ENCODE measurements around the gene CARMIL1.

DNA sequence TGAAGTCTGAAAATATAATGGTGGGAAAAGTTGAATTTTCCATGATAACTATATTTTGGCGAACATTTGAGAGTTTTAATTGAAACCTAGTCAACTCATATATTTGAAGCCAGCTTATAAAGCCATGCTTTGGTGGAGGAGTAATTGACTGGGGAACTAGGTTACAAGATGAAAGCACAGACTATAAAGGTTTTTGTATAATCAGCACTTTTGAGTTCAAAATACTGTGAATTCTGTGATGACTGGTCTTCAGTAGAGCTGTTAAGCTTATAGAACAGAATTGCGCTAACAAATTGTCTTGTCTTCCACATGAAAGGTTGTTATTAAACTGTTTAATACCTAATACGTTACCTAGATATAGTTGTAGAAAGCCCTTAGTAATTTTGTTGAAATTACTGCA is 213.8 kb downstream of the CARMIL1 start:
- TF ChIP-seq ZNF8 (CRISPR knock-in tag; IDR thresholded peaks at IDR 0.05) = no peak
- TF ChIP-seq CSDC2 (CRISPR knock-in tag; IDR thresholded peaks at IDR 0.05) = no peak
- TF ChIP-seq PATZ1 (CRISPR knock-in tag; IDR thresholded peaks at IDR 0.05; ENCODE audit: borderline replicate concordance) = no peak
- TF ChIP-seq, protein P1, sequence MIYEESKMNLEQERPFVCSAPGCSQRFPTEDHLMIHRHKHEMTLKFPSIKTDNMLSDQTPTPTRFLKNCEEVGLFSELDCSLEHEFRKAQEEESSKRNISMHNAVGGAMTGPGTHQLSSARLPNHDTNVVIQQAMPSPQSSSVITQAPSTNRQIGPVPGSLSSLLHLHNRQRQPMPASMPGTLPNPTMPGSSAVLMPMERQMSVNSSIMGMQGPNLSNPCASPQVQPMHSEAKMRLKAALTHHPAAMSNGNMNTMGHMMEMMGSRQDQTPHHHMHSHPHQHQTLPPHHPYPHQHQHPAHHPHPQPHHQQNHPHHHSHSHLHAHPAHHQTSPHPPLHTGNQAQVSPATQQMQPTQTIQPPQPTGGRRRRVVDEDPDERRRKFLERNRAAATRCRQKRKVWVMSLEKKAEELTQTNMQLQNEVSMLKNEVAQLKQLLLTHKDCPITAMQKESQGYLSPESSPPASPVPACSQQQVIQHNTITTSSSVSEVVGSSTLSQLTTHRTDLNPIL (CRISPR knock-in tag; IDR thresholded peaks at IDR 0.05; ENCODE audit: low read depth) = no peak
- no peak for TF ChIP-seq ZFP30 (CRISPR knock-in tag; IDR thresholded peaks at IDR 0.05)
- TF ChIP-seq ZFP3 (CRISPR knock-in tag; IDR thresholded peaks at IDR 0.05) = no peak
- no peak for TF ChIP-seq RARB (CRISPR knock-in tag; IDR thresholded peaks at IDR 0.05)
- no peak for TF ChIP-seq ZNF70 (CRISPR knock-in tag; IDR thresholded peaks at IDR 0.05)
- no peak for TF ChIP-seq OSR1 (CRISPR knock-in tag; IDR thresholded peaks at IDR 0.05)
- no peak for TF ChIP-seq POU6F1 (CRISPR knock-in tag; IDR thresholded peaks at IDR 0.05; ENCODE audit: borderline replicate concordance, low read depth)
- TF ChIP-seq ARNTL (CRISPR knock-in tag; IDR thresholded peaks at IDR 0.05; ENCODE audit: borderline replicate concordance, low read depth) = no peak
